Hepatocyte (in vitro differentiated cells): ENCODE measurements around the gene KASH5. TPM values are rescaled to one million over a fixed set of nuclear protein-coding genes. Genes with fewer than 3 reads are reported as not detected.

Experiments
- DNase-seq: peaks from one replicate; pipeline ENCODE4 v3.0.0-alpha.2; 2016; ENCODE audit warnings: low spot score
- H2AFZ ChIP-seq: fragments of 200-600 bp; sonication (generic); 2 replicates; pipeline ENCODE4 v1.6.0; 2016; ENCODE audit warnings: antibody characterized with exemption, mild to moderate bottlenecking
- H3K27ac ChIP-seq: fragments of 200-600 bp; sonication (generic); 2 replicates; pipeline ENCODE4 v1.5.1; 2016; ENCODE audit warnings: mild to moderate bottlenecking
- H3K27me3 ChIP-seq: fragments of 200-600 bp; sonication (generic); 2 replicates; pipeline ENCODE4 v1.6.1; 2016
- H3K36me3 ChIP-seq: fragments of 200-600 bp; sonication (generic); replicated peaks from 2 replicates; pipeline ENCODE4 v1.5.1; 2016; ENCODE audit warnings: low read depth; ENCODE audit not compliant: insufficient read depth
- H3K4me1 ChIP-seq: fragments of 200-600 bp; sonication (generic); 2 replicates; pipeline ENCODE4 v1.5.1; 2016; ENCODE audit warnings: mild to moderate bottlenecking, moderate library complexity; ENCODE audit not compliant: insufficient read depth
- H3K4me2 ChIP-seq: fragments of 200-600 bp; sonication (generic); 2 replicates; pipeline ENCODE4 v1.6.0; 2016
- H3K4me3 ChIP-seq: fragments of 200-600 bp; sonication (generic); 2 replicates; pipeline ENCODE4 v1.5.1; 2016; ENCODE audit warnings: mild to moderate bottlenecking
- H3K79me2 ChIP-seq: fragments of 200-600 bp; sonication (generic); 2 replicates; pipeline ENCODE4 v1.6.0; 2017; ENCODE audit warnings: mild to moderate bottlenecking
- H3K9me2 ChIP-seq: fragments of 200-600 bp; sonication (generic); replicated peaks from 2 replicates; pipeline ENCODE4 v1.6.0; 2017; ENCODE audit warnings: mild to moderate bottlenecking; ENCODE audit not compliant: insufficient read depth
- H3K9me3 ChIP-seq: fragments of 200-600 bp; sonication (generic); 2 replicates; pipeline ENCODE4 v1.5.1; 2016; ENCODE audit warnings: low read depth, mild to moderate bottlenecking
- H4K20me1 ChIP-seq: fragments of 200-600 bp; sonication (generic); 2 replicates; pipeline ENCODE4 v1.6.0; 2016; ENCODE audit warnings: mild to moderate bottlenecking; ENCODE audit not compliant: insufficient read depth, poor library complexity, severe bottlenecking
- CTCF ChIP-seq: fragments of 200-600 bp; sonication (generic); IDR thresholded peaks from 2 replicates; pipeline ENCODE4 v1.5.1; 2016; ENCODE audit warnings: antibody characterized with exemption, mild to moderate bottlenecking; ENCODE audit not compliant: poor library complexity
- EZH2 ChIP-seq: fragments of 200-600 bp; sonication (generic); IDR thresholded peaks from 2 replicates; pipeline ENCODE4 v1.6.1; 2016; ENCODE audit warnings: antibody characterized with exemption, mild to moderate bottlenecking, borderline replicate concordance
- EZH2phosphoT487 ChIP-seq: fragments of 200-600 bp; sonication (generic); IDR thresholded peaks from one replicate; pipeline ENCODE4 v1.6.1; 2018; ENCODE audit warnings: antibody characterized with exemption, mild to moderate bottlenecking, low read depth, moderate library complexity; ENCODE audit not compliant: unreplicated experiment, severe bottlenecking
- WGBS: methylation state at CpG from one replicate; pipeline ENCODE4 v1.1.6; 2016; ENCODE audit warnings: low lambda C conversion rate; ENCODE audit errors: missing lambda C conversion rate; 5-methylcytosine and 5-hydroxymethylcytosine counted together
- polyA plus RNA-seq: library from polyadenylated mRNA; unstranded; fragments of >200 nt; fragmentation: Nextera tagmentation; extraction: Ambion mirVana; gene quantifications from 2 replicates; pipeline ENCODE4 v1.2.1, GENCODE V29; 2016
- total RNA-seq: library from RNA; depleted of rRNA; stranded (reverse); fragments of >200 nt; gene quantifications from 2 replicates; pipeline ENCODE4 v1.2.3, GENCODE V29; 2014

Gene KASH5
- total and polyA plus RNA-seq, 2 experiments from 2014 or later, result not detected

GRCh38 chr19:49445997-49446396 lies 57.9 kb downstream of the KASH5 start:
- TF ChIP-seq EZH2 (no peak), EZH2phosphoT487 (no peak), CTCF (no peak)
- H4K20me1 ChIP-seq, result no peaks in the 10 kb centered on the region
- H3K36me3 ChIP-seq, result no peaks in the 10 kb centered on the region
- no peaks in the 10 kb centered on the region for H3K9me3 ChIP-seq
- H2AFZ ChIP-seq, result no peak overlapping the region
- H3K9me2 ChIP-seq, result no peaks in the 10 kb centered on the region
- peaks cover 3% of the 10 kb centered on the region for H3K4me1 ChIP-seq
- DNase-seq, result no peak
- peaks cover 12% of the 10 kb centered on the region for H3K27me3 ChIP-seq
- H3K27ac ChIP-seq, result no peak overlapping the region
- no peak overlapping the region for H3K4me2 ChIP-seq
- peaks cover 9% of the 10 kb centered on the region for H3K79me2 ChIP-seq
- 84% methylated on average over 3 of the region's 3 CpGs for WGBS
- H3K4me3 ChIP-seq, result no peak overlapping the region

- Histone ChIP-seq H3K27me3 (no peaks in the 10 kb centered on the region), H3K9me3 (no peaks in the 10 kb centered on the region), H3K4me1 (no peaks in the 10 kb centered on the region), H3K36me3 (no peaks in the 10 kb centered on the region), H3K4me3 (no peak overlapping the region), H3K79me2 (peaks cover 13% of the 10 kb centered on the region), H3K4me2 (no peak overlapping the region), H3K27ac (no peak overlapping the region), H2AFZ (no peak overlapping the region), H4K20me1 (no peaks in the 10 kb centered on the region), H3K9me2 (no peaks in the 10 kb centered on the region)
- no peak for DNase-seq
- no peak for TF ChIP-seq EZH2phosphoT487
- TF ChIP-seq CTCF, result no peak
- no peak for TF ChIP-seq EZH2
- WGBS, result 94% methylated on average over 27 of the region's 32 CpGs
These were observed 59.7 kb downstream of the KASH5 start for GRCh38 chr19:49447485-49448431.

GRCh38 chr19:49448432-49448786 lies 60.4 kb downstream of the KASH5 start:
- Histone ChIP-seq H3K27ac (no peak overlapping the region), H3K9me3 (no peaks in the 10 kb centered on the region), H3K9me2 (no peaks in the 10 kb centered on the region), H3K36me3 (no peaks in the 10 kb centered on the region), H3K4me2 (no peak overlapping the region), H4K20me1 (no peaks in the 10 kb centered on the region), H3K4me1 (no peaks in the 10 kb centered on the region), H3K4me3 (no peak overlapping the region), H3K79me2 (peaks cover 13% of the 10 kb centered on the region), H3K27me3 (no peaks in the 10 kb centered on the region), H2AFZ (no peak overlapping the region)
- TF ChIP-seq CTCF, result no peak
- TF ChIP-seq EZH2, result no peak
- TF ChIP-seq EZH2phosphoT487, result no peak
- DNase-seq, result no peak
- WGBS, result 99% methylated on average over 6 of the region's 6 CpGs
